ENCODE results near the gene BEND2. TPM values are rescaled to one million over a fixed set of nuclear protein-coding genes. Genes with fewer than 3 reads are reported as not detected.
"Not testable (repeated sequence)": the region's sequence is repeated elsewhere in the genome, so short reads cannot be mapped to it uniquely, and the experiment has no call there.

The BEND2 gene
- total RNA-seq, 1 experiment from 2014 or later = not detected

- H3K27ac ChIP-seq (ENCODE audit: low read length) = no peak overlapping the region
- no peaks in the 10 kb centered on the region for H3K36me3 ChIP-seq (ENCODE audit: control insufficient read depth, insufficient read depth, low read length)
- no peaks in the 10 kb centered on the region for H3K9me3 ChIP-seq (ENCODE audit: control insufficient read depth, insufficient read depth, low read depth, low read length)
- no TSS peak for BruUV-seq (replicated peaks)
- H3K4me1 ChIP-seq (ENCODE audit: control insufficient read depth, insufficient read depth, low read length) = no peaks in the 10 kb centered on the region
- ATAC-seq = no peak
- TF ChIP-seq CTCF (IDR thresholded peaks at IDR 0.05) = no peak
- no peak for TF ChIP-seq REST (IDR thresholded peaks at IDR 0.05; ENCODE audit: insufficient read depth in 1 of 2, low read depth in 2 of 2, low read length in 1 of 2)
- TF ChIP-seq SIN3A (IDR thresholded peaks at IDR 0.05; ENCODE audit: borderline replicate concordance, insufficient read depth, low read depth, low read length) = no peak
- no peak for TF ChIP-seq TCF7L2 (IDR thresholded peaks at IDR 0.05; ENCODE audit: low read depth, low read length)
- TF ChIP-seq POLR2AphosphoS5 (IDR thresholded peaks at IDR 0.05; ENCODE audit: low read depth, low read length) = no peak
- no peak for DNase-seq (ENCODE audit: low read depth, low spot score)
- ChIA-PET CTCF (no interaction called here), POLR2A (no interaction called here)
- no peak overlapping the region for H3K4me3 ChIP-seq (ENCODE audit: low read depth in 2 of 2, low read length in 2 of 2)
- intact Hi-C loops (cut with micrococcal nuclease; ENCODE audit: unreplicated experiment) = no loop called here
- in situ Hi-C loops (cut with HindIII; ENCODE audit: low pct_unique_long_range_greater_than_20kb, low sequenced_read_pairs) = no loop called here
- H3K27me3 ChIP-seq (ENCODE audit: control insufficient read depth, insufficient read depth, low read length) = no peaks in the 10 kb centered on the region
Observed at GRCh38 chrX:18252644-18253359, 32.1 kb upstream of the BEND2 start.

- ATAC-seq; CTCF ChIA-PET; BruUV-seq (replicated peaks); in situ Hi-C loops (cut with HindIII; ENCODE audit: low pct_unique_long_range_greater_than_20kb, low sequenced_read_pairs); H3K27ac ChIP-seq (ENCODE audit: low read length); intact Hi-C loops (cut with micrococcal nuclease; ENCODE audit: unreplicated experiment); H3K4me1 ChIP-seq (ENCODE audit: control insufficient read depth, insufficient read depth, low read length); H3K36me3 ChIP-seq (ENCODE audit: control insufficient read depth, insufficient read depth, low read length); H3K27me3 ChIP-seq (ENCODE audit: control insufficient read depth, insufficient read depth, low read length); H3K9me3 ChIP-seq (ENCODE audit: control insufficient read depth, insufficient read depth, low read depth, low read length); H3K4me3 ChIP-seq (ENCODE audit: low read depth in 2 of 2, low read length in 2 of 2); DNase-seq (ENCODE audit: low read depth, low spot score); POLR2A ChIA-PET: not testable (repeated sequence)
Observed at GRCh38 chrX:18229646-18230045, 9.0 kb upstream of the BEND2 start.

- BruUV-seq (replicated peaks) = no TSS peak
- H3K27ac ChIP-seq (ENCODE audit: low read length) = no peak overlapping the region
- no peaks in the 10 kb centered on the region for H3K27me3 ChIP-seq (ENCODE audit: control insufficient read depth, insufficient read depth, low read length)
- in situ Hi-C loops (cut with HindIII; ENCODE audit: low pct_unique_long_range_greater_than_20kb, low sequenced_read_pairs) (no loop called here), intact Hi-C loops (cut with micrococcal nuclease; ENCODE audit: unreplicated experiment) (no loop called here)
- TF ChIP-seq SIN3A (IDR thresholded peaks at IDR 0.05; ENCODE audit: borderline replicate concordance, insufficient read depth, low read depth, low read length) (no peak), REST (IDR thresholded peaks at IDR 0.05; ENCODE audit: insufficient read depth in 1 of 2, low read depth in 2 of 2, low read length in 1 of 2) (no peak), TCF7L2 (IDR thresholded peaks at IDR 0.05; ENCODE audit: low read depth, low read length) (no peak)
- H3K36me3 ChIP-seq (ENCODE audit: control insufficient read depth, insufficient read depth, low read length) = no peaks in the 10 kb centered on the region
- POLR2A ChIA-PET = no interaction called here
- no peak overlapping the region for H3K4me3 ChIP-seq (ENCODE audit: low read depth in 2 of 2, low read length in 2 of 2)
- CTCF ChIA-PET = no interaction called here
- no peaks in the 10 kb centered on the region for H3K9me3 ChIP-seq (ENCODE audit: control insufficient read depth, insufficient read depth, low read depth, low read length)
- ATAC-seq = no peak
- DNase-seq (ENCODE audit: low read depth, low spot score) = no peak
- H3K4me1 ChIP-seq (ENCODE audit: control insufficient read depth, insufficient read depth, low read length) = no peaks in the 10 kb centered on the region
Observed at GRCh38 chrX:18228069-18228468, 7.4 kb upstream of the BEND2 start.

Data from Panc1 (cell line).